Activated T-helper 1 cell treated with anti-CD3 and anti-CD28 coated beads, Interleukin-2, amount 50 U/mL, for 16 hours (primary cell): Measurements from ENCODE around the gene LUC7L3.
"Not testable (repeated sequence)": the region's sequence is repeated elsewhere in the genome, so short reads cannot be mapped to it uniquely, and the experiment has no call there.

Source experiments
- DNase-seq, 2 donors: peaks; one replicate each; pipeline ENCODE4 v3.0.0-alpha.2; 2020; ENCODE audit warnings: low read depth in 1 of 2, low spot score in 1 of 2

LUC7L3 gene

GRCh38 chr17:50781167-50781566, 61.8 kb downstream of the LUC7L3 start:
- no peak for DNase-seq

- peak; percentile 63 to 66 for DNase-seq
Measured at GRCh38 chr17:50783193-50783660, 63.8 kb downstream of the LUC7L3 start.

GRCh38 chr17:50783905-50784304, 64.5 kb downstream of the LUC7L3 start:
- no peak for DNase-seq

- DNase-seq: no peak
Measured at GRCh38 chr17:50785126-50785525, 65.7 kb downstream of the LUC7L3 start.

GRCh38 chr17:50785946-50786570, 66.7 kb downstream of the LUC7L3 start:
- no peak for DNase-seq

- DNase-seq: no peak
Measured at GRCh38 chr17:50787106-50787505, 67.7 kb downstream of the LUC7L3 start.

GRCh38 chr17:50790618-50791017, 71.2 kb downstream of the LUC7L3 start:
- no peak for DNase-seq

GRCh38 chr17:50792132-50792531, 72.7 kb downstream of the LUC7L3 start:
- no peak for DNase-seq

GRCh38 chr17:50793007-50793406, 73.6 kb downstream of the LUC7L3 start:
- no peak for DNase-seq

GRCh38 chr17:50794361-50794760, 75.0 kb downstream of the LUC7L3 start:
- no peak for DNase-seq

GRCh38 chr17:50797135-50797810, 77.9 kb downstream of the LUC7L3 start:
- no peak for DNase-seq

- no peak for DNase-seq
Measured at GRCh38 chr17:50798424-50799288, 79.3 kb downstream of the LUC7L3 start.

- no peak for DNase-seq
Measured at GRCh38 chr17:50799582-50799981, 80.2 kb downstream of the LUC7L3 start.

- DNase-seq: no peak
Measured at GRCh38 chr17:50800196-50800700, 80.8 kb downstream of the LUC7L3 start.

GRCh38 chr17:50802609-50803571, 83.5 kb downstream of the LUC7L3 start:
- DNase-seq: no peak

GRCh38 chr17:50803676-50804075, 84.3 kb downstream of the LUC7L3 start:
- DNase-seq: no peak

- DNase-seq: not testable (repeated sequence)
Measured at GRCh38 chr17:50804749-50805475, 85.5 kb downstream of the LUC7L3 start.

- DNase-seq: no peak
Measured at GRCh38 chr17:50805486-50805885, 86.1 kb downstream of the LUC7L3 start.
